DMS79 (cell line): ENCODE results near the gene GSTM1.
"Not testable (repeated sequence)": the region's sequence is repeated elsewhere in the genome, so short reads cannot be mapped to it uniquely, and the experiment has no call there.

Source experiments
- DNase-seq: peaks from one replicate; lab custom pipeline; 2025; lab: John Stamatoyannopoulos, UW

Gene GSTM1

GRCh38 chr1:109659997-109660690 lies 27.5 kb upstream of the GSTM1 start:
- DNase-seq, result peak; percentile 90

GRCh38 chr1:109660691-109661026 lies 27.0 kb upstream of the GSTM1 start:
- DNase-seq, result not testable (repeated sequence)

GRCh38 chr1:109661391-109661790 lies 26.2 kb upstream of the GSTM1 start:
- no peak for DNase-seq

- DNase-seq, result no peak
Measured at GRCh38 chr1:109664671-109665070, 22.9 kb upstream of the GSTM1 start.

- DNase-seq, result no peak
Measured at GRCh38 chr1:109667452-109668122, 20.0 kb upstream of the GSTM1 start, which contains the start of gene GSTM2. Gene GSTM2 (plus strand): TSS chr1:109668057. CDS start chr1:109668116, 59 bp downstream.

GRCh38 chr1:109668123-109668775 lies 19.4 kb upstream of the GSTM1 start:
- no peak for DNase-seq

GRCh38 chr1:109669246-109669948 lies 18.2 kb upstream of the GSTM1 start:
- no peak for DNase-seq

- not testable (repeated sequence) for DNase-seq
Measured at GRCh38 chr1:109669949-109670302, 17.7 kb upstream of the GSTM1 start.

- DNase-seq, result no peak
Measured at GRCh38 chr1:109671067-109671466, 16.6 kb upstream of the GSTM1 start.

GRCh38 chr1:109673861-109674260 lies 13.8 kb upstream of the GSTM1 start:
- not testable (repeated sequence) for DNase-seq

- not testable (repeated sequence) for DNase-seq
Measured at GRCh38 chr1:109676683-109677381, 10.8 kb upstream of the GSTM1 start.

- DNase-seq, result no peak
Measured at GRCh38 chr1:109677459-109677858, 10.2 kb upstream of the GSTM1 start.

- DNase-seq, result not testable (repeated sequence)
Measured at GRCh38 chr1:109678637-109679036, 9.0 kb upstream of the GSTM1 start.

GRCh38 chr1:109684777-109685176 lies 2.8 kb upstream of the GSTM1 start:
- not testable (repeated sequence) for DNase-seq

GRCh38 chr1:109685399-109685798 lies 2.2 kb upstream of the GSTM1 start:
- not testable (repeated sequence) for DNase-seq

GRCh38 chr1:109685890-109686289 lies 1.7 kb upstream of the GSTM1 start:
- DNase-seq, result not testable (repeated sequence)

- DNase-seq, result not testable (repeated sequence)
Measured at GRCh38 chr1:109687109-109687508, 508 bp upstream of the GSTM1 start.

GRCh38 chr1:109689844-109690405 lies 2.3 kb downstream of the GSTM1 start:
- no peak for DNase-seq

- DNase-seq, result no peak
Measured at GRCh38 chr1:109691759-109692158, 4.1 kb downstream of the GSTM1 start.

- DNase-seq, result not testable (repeated sequence)
Measured at GRCh38 chr1:109694400-109694799, 6.8 kb downstream of the GSTM1 start.

GRCh38 chr1:109695138-109695537 lies 7.5 kb downstream of the GSTM1 start:
- DNase-seq, result not testable (repeated sequence)
